Ovary (tissue), 3 donors: ENCODE data around the gene CCNG2.

Experiments used
- POLR2A ChIP-seq: fragments of 450-650 bp; IDR thresholded peaks from one replicate; pipeline ENCODE4 v1.6.1; 2017; ENCODE audit warnings: antibody characterized with exemption, mild to moderate bottlenecking, moderate library complexity
- TF ChIP-seq, protein P1 (sequence below), 3 donors: fragments of 450-650 bp in 2 of 3; fragments of 200-600 bp in 1 of 3; IDR thresholded peaks; one replicate each; pipeline versions ENCODE4 v1.5.1 to v1.8.0; 2016 to 2022; ENCODE audit warnings: antibody characterized with exemption in 3 of 3, mild to moderate bottlenecking in 1 of 3
- donor health status: DM: no; HTN: no; CAD: no.

GRCh38 chr4:77167866-77168265 is 10.9 kb downstream of the CCNG2 start:
- TF ChIP-seq POLR2A = no peak
- TF ChIP-seq, protein P1, sequence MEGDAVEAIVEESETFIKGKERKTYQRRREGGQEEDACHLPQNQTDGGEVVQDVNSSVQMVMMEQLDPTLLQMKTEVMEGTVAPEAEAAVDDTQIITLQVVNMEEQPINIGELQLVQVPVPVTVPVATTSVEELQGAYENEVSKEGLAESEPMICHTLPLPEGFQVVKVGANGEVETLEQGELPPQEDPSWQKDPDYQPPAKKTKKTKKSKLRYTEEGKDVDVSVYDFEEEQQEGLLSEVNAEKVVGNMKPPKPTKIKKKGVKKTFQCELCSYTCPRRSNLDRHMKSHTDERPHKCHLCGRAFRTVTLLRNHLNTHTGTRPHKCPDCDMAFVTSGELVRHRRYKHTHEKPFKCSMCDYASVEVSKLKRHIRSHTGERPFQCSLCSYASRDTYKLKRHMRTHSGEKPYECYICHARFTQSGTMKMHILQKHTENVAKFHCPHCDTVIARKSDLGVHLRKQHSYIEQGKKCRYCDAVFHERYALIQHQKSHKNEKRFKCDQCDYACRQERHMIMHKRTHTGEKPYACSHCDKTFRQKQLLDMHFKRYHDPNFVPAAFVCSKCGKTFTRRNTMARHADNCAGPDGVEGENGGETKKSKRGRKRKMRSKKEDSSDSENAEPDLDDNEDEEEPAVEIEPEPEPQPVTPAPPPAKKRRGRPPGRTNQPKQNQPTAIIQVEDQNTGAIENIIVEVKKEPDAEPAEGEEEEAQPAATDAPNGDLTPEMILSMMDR (IDR thresholded peaks at IDR 0.05) = no peak
